GM18508 (cell line): Measurements from ENCODE around the gene SLC39A6.
"Not testable (repeated sequence)": the region's sequence is repeated elsewhere in the genome, so short reads cannot be mapped to it uniquely, and the experiment has no call there.

Experiments used
- ATAC-seq: cut with Tn5 transposase; IDR thresholded peaks from one replicate; pipeline ENCODE4 v1.9.1; 2021; ENCODE audit warnings: moderate number of reproducible peaks; ENCODE audit not compliant: insufficient read depth, unreplicated experiment

SLC39A6 gene, protein sequence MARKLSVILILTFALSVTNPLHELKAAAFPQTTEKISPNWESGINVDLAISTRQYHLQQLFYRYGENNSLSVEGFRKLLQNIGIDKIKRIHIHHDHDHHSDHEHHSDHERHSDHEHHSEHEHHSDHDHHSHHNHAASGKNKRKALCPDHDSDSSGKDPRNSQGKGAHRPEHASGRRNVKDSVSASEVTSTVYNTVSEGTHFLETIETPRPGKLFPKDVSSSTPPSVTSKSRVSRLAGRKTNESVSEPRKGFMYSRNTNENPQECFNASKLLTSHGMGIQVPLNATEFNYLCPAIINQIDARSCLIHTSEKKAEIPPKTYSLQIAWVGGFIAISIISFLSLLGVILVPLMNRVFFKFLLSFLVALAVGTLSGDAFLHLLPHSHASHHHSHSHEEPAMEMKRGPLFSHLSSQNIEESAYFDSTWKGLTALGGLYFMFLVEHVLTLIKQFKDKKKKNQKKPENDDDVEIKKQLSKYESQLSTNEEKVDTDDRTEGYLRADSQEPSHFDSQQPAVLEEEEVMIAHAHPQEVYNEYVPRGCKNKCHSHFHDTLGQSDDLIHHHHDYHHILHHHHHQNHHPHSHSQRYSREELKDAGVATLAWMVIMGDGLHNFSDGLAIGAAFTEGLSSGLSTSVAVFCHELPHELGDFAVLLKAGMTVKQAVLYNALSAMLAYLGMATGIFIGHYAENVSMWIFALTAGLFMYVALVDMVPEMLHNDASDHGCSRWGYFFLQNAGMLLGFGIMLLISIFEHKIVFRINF

DNA sequence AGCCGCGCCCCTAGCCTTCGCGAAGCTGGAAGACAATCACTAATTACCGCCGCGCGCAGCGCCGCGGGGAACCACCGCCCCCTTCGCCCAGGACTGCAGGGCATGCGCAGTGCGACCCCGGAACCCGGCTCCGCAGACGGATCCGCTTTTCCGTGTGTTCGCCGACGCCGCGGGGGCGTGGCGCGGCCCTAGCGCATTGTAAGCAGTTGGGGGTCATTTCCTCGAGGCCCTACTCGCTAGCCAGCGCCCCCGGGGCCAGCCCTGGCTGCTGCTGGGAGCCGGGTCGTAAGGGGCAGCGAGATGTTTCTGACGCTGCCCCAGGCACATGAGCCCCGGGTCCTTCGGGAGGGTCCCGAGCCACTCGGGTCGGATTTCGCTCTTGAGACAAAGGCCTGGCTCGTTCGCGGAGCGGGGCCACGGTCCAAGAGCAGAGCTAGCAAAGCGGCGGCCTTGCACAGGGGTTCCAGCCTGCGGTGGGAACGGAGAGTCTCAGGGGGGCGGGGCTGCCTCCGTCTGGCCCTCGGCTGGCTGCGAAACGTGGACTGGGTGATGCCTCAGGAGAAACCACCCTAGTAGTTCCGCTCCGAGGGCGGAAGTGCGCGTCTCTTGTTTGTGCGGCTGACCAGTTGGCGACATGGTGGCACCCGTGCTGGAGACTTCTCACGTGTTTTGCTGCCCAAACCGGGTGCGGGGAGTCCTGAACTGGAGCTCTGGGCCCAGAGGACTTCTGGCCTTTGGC is at the start of gene SLC39A6, which contains the start of gene ELP2:
Gene SLC39A6, minus strand, starts transcription at position 41 of the 739 bp plus-strand sequence. CDS start 2,333 bp downstream, outside the sequence.
Gene ELP2, plus strand, starts transcription at position 600 of the 739 bp plus-strand sequence. Its CDS starts 35 bp downstream, at position 635.
- ATAC-seq = peak; percentile 83

DNA sequence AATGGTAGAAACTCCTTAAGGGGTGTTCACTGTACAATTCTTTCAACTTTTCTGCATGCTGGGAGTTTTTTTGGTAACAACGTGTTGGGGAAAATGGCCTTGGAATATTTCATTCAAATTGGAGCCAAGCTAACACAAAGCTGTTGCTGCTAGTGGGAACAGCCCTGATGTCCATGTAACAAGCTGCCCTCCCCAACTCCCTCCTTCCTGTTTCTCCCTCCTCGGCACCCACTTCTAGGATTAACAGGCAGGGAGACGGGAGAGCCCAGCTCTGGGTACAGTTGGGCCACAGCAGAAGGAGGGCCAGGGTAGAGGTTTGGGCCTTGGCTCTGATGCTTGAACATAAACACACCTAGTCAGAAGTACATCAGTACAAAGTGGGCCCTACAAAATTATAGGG is 48.8 kb upstream of the SLC39A6 start:
- ATAC-seq = no peak

DNA sequence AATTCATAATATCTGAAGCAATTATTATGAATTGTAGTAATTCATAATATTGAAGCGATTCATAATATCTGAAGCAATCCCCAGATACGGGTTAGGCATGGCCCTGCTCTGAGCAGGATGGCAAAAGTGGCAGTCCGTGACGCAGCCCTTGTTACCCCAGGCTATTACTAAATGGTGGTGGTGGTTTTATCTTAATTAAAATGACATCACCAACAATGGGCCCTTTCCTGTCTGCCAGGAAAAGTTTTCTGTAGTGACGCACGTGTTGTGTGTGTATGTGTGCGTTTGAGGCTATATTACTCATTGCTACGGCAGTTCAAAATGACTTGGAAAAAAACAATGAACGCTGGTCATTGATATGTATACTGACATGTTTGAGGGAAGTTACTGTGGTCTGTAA is 47.6 kb upstream of the SLC39A6 start:
- ATAC-seq = no peak

DNA sequence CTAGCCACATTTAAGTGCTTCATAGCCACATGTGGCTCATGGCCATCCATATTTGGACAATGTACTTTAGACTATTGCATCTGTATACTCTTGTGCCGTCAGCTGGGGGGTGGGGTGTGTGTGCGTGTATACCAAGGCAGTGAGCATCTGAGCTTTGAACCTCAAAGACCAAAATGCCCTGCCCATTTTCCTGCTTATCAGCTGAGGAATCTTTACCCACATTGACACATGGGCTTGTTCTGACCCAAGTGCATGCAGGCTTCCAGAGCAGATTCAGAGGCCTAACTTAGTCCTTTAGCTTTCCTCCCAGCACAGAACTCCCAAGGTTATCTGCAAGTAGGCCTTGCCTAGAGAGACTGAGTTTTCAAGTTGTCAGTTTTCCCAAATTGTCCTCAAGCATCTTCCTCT is 47.0 kb upstream of the SLC39A6 start:
- ATAC-seq = no peak

DNA sequence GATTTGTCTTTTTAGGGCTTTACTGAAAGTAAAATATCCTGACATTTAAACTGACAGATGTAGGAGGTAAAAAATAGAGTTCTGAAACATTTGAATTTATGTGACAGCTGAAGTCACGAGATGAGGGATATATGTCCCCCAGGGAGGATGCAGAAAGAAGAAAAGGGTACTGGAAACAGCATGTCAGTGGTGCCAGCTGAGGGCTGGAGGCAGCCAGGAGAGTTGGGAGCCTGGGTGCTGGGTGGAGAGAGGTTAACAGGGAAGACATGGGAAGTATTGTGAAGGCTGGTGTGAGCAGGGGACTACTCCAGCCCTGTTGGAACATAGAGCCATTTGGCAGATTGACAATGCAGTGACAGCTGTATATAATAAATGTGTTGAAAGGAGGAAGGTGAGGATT is 46.3 kb upstream of the SLC39A6 start:
- no peak for ATAC-seq

DNA sequence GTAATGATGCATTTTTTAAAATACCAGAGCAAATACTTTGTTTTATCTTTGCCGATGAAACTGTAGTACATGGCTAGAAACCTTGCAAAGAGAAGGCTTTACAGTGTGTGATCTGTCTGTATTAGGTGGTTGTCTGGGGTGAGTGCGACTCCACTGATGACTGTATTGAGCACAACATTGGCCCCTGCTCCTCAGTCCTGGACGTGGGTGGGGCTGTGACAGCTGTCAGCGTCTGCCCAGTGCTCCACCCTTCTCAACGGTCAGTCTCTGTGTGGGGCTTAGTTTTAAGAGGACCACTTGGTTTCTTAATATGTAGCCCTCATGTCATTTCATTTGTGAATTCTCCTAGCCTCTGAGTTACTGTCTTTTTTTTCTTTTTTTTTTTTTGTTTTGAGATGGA is 40.8 kb upstream of the SLC39A6 start:
- no peak for ATAC-seq

DNA sequence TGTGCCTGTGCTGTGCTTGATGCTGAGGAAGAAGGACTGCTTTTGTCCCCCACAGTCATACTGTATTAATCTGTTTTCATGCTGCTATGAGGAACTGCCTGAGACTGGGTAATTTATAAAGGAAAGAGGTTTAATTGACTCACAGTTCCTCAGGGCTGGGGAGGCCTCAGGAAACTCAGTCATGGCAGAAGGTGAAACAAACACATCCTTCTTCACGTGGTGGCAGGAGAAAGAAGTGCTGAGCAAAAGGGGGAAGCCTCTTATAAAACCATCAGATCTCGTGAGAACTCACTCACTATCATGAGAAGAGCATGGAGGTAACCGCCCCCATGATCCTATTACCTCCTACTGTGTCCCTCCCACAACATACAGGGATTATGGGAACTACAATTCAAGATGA is 39.2 kb upstream of the SLC39A6 start:
- ATAC-seq = not testable (repeated sequence)

DNA sequence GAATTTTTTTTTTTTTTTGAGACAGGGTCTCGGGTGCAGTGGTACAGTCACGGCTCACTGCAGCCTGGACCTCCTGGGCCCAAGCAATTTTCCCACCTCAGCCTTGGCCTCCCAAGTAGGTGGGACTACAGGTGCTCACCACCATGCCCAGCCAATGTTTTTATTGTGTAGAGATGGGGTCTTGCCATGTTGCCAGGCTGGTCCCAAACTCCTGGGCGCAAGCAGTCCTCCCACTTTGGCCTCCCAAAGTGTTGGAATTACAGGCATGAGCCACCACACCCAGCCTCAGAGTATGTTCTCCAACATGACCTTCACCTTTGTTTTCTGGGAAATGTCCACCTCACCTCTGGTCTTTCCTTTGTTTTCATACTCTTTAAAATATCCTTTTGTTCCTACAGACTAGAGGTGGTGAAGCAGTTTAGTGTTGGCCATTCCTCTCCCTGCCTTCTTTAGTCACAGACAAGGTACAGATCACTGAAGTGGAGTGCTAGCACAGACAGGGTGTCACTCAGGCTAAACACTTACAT is 38.6 kb upstream of the SLC39A6 start:
- ATAC-seq = no peak

DNA sequence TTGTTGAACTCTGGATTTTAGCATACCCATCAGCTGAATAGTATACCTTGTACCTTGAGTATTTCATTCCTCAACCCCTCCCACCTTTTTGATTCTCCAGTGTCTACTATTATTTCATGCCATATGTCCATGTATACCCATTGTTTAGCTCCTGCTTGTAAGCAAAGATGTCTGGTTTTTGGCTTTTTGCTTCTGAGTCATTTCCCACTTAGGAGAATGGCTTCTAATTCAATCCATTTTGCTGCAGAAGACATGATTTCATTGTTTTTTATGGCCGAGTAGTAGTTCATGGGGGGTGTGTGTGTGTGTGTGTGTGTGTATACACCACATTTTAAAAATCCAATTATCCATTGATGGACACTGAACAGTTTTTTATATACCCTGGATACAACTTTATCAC is 33.8 kb upstream of the SLC39A6 start:
- ATAC-seq = no peak

DNA sequence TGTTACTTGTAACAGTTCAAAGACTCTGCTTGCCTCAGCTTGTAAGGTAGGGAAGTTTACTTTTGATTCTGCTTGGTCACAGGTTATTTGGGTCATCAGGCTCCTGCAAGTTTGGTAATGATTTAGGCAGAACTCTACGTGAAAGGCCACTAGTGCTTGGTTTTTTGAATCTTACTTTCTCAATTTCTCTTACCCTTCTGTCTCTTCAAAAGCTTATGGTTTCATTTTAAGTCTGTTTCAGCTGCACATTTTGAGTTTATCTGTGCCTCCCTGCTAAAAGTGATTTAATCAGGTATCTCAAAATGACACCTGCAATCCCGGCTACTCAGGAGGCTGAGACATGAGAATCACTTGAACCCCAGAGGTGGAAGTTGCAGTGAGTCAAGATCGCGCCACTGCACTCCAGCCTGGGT is 31.8 kb upstream of the SLC39A6 start:
- no peak for ATAC-seq

DNA sequence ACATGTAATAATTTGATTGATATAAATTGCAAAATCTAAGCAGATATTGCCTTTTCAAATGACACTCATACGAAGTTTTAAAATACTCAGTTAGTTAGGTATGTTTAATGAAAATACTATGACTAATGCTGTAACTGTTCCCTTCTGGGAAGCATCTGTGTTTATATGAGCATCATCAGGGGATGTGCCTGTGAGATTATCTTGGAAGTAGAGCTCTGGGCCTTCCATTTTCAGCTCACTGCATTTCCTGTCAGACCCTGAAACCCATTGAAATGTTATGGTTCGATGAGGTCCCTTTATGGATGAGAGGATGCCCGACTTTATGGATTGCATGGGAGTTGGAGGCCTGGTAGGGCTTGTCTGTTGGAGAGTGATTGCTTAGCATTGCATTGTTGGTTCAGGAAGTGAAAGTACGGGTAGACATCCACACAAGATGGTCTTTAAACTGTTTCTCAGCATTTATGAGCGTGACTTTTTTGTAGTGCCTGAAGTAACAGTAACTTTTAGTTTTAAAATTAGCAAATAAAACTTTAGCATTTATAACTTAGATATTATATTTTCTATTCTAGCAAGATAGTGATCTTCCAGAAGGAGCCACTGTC is 29.2 kb upstream of the SLC39A6 start:
- no peak for ATAC-seq

DNA sequence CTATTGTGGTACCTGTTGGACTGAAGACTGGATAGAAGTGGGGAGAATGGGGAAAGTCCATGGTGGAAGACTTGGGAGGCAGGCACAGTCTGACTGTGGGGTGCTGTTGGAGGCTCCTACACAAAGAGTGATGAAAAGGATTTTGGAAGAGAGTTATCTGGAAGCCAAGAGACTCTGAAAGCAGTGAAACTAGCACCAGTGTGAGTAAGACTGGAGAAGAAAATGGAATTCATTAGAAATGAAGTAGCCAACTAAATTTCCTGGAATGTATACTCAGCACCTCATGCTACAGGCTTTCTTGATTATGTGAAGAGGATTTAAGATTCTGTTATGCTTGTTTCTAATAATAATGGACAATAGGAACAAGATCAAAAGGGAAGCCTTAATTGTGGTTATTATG is 28.3 kb upstream of the SLC39A6 start:
- ATAC-seq = no peak

DNA sequence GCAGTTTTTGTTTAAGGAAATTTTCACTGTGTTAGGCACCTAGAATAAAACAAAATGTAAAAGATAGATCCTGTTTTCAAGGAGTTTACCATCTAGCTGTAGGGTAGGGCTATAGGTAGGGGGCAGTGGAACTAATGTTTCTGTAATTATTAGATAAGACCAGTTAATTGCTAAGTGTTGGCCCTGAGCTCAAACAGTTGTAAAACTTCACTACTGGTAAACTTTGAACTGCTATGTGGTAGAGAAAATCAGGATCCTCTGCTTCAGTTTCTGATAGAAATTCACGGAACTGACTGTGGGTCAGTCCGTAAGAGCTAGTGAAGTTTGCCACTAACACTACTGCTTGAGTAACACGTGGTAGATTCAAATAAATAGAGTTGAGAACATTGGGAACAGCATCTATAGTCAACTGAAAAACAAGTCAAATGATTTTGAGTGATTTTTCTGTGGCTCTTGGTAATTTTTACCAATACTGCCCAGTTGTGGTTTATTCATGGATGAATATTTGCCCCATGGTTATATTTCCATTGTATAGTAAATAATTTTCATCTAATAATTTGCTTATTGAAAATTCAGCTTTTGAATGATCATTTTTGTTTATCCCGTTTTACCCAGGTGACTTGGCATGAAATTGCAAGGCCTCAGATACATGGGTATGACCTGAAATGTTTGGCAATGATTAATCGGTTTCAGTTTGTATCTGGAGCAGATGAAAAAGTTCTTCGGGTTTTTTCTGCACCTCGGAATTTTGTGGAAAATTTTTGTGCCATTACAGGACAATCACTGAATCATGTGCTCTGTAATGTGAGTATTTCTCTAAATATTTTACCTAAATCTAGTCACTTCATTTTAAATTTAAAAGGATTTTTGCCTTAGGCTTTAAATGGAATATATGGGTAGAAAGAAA is 27.0 kb upstream of the SLC39A6 start:
- ATAC-seq = no peak

DNA sequence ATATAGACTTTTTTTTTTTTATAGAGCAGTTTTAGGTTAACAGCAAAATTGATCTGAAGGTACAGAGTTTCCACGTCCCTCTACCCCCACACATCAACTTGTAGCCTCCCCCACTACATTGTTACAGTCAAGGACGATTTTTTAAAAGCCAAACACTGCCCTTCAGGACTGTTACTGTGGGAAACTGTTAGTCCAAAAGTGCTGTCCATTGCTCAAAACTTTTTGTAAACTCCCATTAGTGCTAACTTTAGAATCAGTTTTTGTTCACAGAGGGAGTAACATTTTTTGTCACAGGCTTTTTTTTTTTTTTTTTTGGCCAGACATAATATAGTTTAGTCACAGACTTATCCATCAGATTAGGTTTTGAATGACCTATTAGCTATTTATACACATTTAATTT is 24.6 kb upstream of the SLC39A6 start:
- no peak for ATAC-seq

DNA sequence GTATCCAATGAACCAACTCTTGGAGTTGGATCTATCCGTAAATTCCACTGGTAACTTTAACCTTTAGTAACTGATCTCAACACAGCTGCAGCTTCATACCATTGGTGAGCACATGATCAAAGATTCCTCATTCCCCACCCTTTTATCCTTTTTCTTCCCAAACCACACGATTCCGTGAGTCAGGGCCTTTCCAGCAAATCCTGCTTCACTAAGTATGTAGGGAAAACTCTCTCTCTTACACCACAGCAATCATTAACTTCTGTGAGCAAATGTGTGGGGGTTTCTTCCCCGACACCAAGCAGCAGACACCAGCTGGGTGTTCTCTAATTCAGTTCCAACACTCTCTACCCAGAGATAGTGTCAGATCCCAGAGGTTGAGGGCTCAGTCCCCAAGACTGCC is 24.1 kb upstream of the SLC39A6 start:
- no peak for ATAC-seq

DNA sequence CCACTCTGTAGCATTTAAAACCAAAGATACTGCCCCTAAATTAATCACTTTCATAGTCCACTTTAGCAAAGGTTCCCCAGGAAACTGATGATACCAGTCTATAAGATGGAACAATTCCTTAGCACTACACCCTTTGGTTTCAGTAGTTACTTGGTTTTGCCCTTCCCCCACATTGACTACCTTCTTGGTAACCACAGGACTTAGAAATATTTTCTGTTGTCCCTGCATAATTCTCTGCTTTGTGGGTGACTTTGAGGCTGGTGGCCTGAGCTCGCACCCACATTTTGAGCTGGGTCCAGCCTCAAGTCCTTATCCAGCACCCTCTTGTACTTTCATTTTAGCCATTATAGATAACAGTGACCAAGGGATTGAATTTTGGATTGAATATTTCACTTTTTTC is 23.6 kb upstream of the SLC39A6 start:
- ATAC-seq = no peak

DNA sequence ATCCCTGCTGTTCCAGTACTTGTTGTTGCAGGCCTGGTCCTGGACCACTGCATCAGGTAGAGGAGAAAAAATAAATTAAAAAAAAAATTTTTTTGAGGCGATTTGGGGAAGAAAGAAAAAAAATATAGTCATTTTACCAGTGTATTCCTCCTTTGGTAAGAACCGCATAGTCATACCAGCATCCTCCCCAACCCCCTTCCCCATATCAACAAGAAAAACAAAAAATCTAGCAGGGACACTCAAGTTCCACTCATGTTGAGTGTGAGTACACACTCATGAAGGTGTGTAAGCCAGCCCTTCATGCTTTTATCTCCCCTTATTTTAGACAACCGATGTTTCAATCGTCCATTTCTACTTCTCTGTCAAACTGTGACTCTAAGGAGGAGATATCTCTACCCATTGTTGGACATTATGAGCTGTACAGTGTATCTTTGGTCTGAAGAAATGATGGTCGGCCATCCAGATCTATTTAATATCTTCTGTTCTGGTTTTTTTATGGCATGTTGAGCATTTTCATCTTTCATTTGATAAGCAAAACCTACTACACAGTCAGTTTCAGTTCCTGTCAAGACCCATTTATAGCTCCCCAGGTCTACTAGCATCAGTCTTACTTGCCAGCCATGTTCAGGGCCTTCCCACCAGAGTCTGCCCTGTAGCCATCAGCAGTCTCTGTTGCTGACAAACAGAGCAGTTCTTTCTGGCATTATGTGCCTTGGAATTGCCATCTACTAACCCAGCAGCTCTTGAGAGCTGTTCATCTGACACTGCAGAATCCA is 20.6 kb upstream of the SLC39A6 start:
- peak; percentile 89 for ATAC-seq

DNA sequence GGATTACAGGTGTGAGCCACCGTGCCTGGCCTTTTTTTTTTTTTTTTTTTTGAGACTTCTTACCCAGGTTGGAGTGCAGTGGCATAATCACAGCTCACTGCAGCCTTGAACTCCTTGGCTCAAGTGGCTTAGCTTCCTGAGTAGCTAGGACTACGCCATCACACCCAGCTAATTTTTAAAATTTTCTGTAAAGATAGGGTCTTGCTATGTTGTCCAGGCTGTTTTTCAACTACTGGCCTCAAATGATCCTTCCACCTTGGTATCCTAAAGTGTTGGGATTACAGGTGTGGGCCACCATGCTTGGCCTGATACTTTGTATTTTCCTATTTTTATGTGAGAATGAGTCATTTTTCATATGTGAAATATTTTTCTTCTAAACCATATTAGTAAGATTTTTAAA is 14.3 kb upstream of the SLC39A6 start:
- no peak for ATAC-seq
